Upper lobe of right lung (tissue), 1 donor: ENCODE results near the gene PSMB8. TPM values are rescaled to one million over a fixed set of nuclear protein-coding genes. Genes with fewer than 3 reads are reported as not detected.

Experiments
- ATAC-seq: fragments of 200-7000 bp; cut with Tn5 transposase; one replicate; pipeline ENCODE4 v1.9.1; 2020; ENCODE audit warnings: mild to moderate bottlenecking, moderate library complexity
- DNase-seq: peaks from one replicate; pipeline ENCODE4 v3.0.0-alpha.2; 2020
- H3K27ac ChIP-seq: fragments of 200-600 bp; one replicate; pipeline ENCODE4 v1.8.0; 2022
- H3K27me3 ChIP-seq: fragments of 200-600 bp; one replicate; pipeline ENCODE4 v1.8.0; 2022; ENCODE audit warnings: mild to moderate bottlenecking
- H3K36me3 ChIP-seq: fragments of 200-600 bp; one replicate; pipeline ENCODE4 v1.8.0; 2022
- H3K4me1 ChIP-seq: fragments of 200-600 bp; one replicate; pipeline ENCODE4 v1.8.0; 2022
- H3K4me3 ChIP-seq: fragments of 200-600 bp; one replicate; pipeline ENCODE4 v1.8.0; 2022; ENCODE audit warnings: mild to moderate bottlenecking
- H3K9me3 ChIP-seq: fragments of 200-600 bp; one replicate; pipeline ENCODE4 v1.8.0; 2022
- intact Hi-C: fragments of 100-400 bp; cut with DNase I; formaldehyde crosslinking; loops from one replicate; pipeline ENCODE4 v1.11.0; 2022
- total RNA-seq: library from RNA; stranded (reverse); fragmentation: NEBNext Ultra II Directional; extraction: Animal tissue kit (Norgen Biotek cat#: 25700); gene quantifications from one replicate; pipeline ENCODE4 v1.2.1, GENCODE V29; 2021
- TF ChIP-seq, protein P1 (sequence below): fragments of 200-600 bp; IDR thresholded peaks from one replicate; pipeline ENCODE4 v1.8.0; 2022; ENCODE audit warnings: antibody characterized with exemption
- donor health status: DM: no; HTN: yes; CAD: no; lungs with severe emphysema.

The PSMB8 gene
- total RNA-seq, 1 donor from 2014 or later = 86.9 TPM

DNA sequence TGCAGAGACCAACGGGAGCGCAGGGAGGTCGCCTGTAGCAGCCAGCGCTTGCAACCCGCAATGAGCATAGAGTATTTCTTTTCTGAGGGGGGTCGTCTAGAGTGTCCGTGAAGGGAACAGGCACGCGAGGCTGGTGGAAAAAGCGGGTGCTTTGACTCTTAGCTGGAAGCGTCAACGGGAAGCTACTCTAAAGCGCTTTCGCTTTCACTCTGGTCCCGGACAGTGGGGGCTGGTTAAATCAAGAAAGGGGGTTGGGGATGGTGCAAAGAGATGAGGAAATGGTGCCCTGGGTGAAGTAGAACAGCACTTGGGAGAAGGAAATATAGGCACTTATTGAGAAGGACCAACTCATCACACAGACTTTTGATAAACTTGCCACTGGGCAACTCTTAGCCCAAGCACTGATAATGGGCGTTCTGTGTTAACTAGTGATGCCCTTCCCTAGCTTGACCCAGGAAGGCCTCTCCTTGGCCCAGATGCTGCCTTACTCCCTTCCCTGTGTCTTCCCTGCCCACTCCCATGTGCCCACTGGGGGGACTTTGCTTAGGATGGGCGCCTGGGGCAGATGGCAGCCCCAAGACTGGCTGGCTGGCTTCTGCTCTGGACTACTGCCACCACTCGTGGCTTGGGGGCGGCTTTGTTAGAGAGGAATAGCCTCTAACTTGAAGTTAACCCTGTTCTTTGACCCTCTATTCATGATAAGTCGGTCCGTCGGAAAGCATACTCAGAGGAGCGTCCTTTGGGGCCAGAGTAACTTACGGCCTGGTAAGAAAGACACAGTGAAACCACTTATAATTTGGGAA, 10.7 kb upstream of the PSMB8 start:
- no peaks in the 10 kb centered on the region for H3K27me3 ChIP-seq
- intact Hi-C loops = no loop called here
- TF ChIP-seq, protein P1, sequence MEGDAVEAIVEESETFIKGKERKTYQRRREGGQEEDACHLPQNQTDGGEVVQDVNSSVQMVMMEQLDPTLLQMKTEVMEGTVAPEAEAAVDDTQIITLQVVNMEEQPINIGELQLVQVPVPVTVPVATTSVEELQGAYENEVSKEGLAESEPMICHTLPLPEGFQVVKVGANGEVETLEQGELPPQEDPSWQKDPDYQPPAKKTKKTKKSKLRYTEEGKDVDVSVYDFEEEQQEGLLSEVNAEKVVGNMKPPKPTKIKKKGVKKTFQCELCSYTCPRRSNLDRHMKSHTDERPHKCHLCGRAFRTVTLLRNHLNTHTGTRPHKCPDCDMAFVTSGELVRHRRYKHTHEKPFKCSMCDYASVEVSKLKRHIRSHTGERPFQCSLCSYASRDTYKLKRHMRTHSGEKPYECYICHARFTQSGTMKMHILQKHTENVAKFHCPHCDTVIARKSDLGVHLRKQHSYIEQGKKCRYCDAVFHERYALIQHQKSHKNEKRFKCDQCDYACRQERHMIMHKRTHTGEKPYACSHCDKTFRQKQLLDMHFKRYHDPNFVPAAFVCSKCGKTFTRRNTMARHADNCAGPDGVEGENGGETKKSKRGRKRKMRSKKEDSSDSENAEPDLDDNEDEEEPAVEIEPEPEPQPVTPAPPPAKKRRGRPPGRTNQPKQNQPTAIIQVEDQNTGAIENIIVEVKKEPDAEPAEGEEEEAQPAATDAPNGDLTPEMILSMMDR = no peak
- H3K36me3 ChIP-seq = peaks cover 47% of the 10 kb centered on the region
- H3K9me3 ChIP-seq = no peaks in the 10 kb centered on the region
- peak overlapping the region; percentile 98 for H3K4me3 ChIP-seq
- H3K27ac ChIP-seq = peak overlapping the region; percentile 97
- H3K4me1 ChIP-seq = peaks cover 23% of the 10 kb centered on the region
- DNase-seq (no peak), ATAC-seq (peak; percentile 32)

- ATAC-seq (peak; percentile 94), DNase-seq (peak; percentile 97)
- Histone ChIP-seq H3K36me3 (peaks cover 47% of the 10 kb centered on the region), H3K27me3 (no peaks in the 10 kb centered on the region), H3K4me3 (peak within 1 kb of the TSS; percentile 98), H3K27ac (peak within 1 kb of the TSS; percentile 97), H3K9me3 (no peaks in the 10 kb centered on the region), H3K4me1 (peaks cover 23% of the 10 kb centered on the region)
- intact Hi-C loops = no loop called here
- TF ChIP-seq, protein P1 = peak; percentile 78
Observed at GRCh38 chr6:32853541-32854375, 9.9 kb upstream of the PSMB8 start, which contains the start of the genes PSMB9 and TAP1. PSMB9 (plus strand) TSS chr6:32854192; CDS start chr6:32854230, 38 bp downstream. TAP1 (minus strand) TSS chr6:32853704; CDS start chr6:32853636, 68 bp downstream.

GRCh38 chr6:32852844-32853540, 9.1 kb upstream of the PSMB8 start:
- no peaks in the 10 kb centered on the region for H3K9me3 ChIP-seq
- peak overlapping the region; percentile 98 for H3K4me3 ChIP-seq
- intact Hi-C loops = no loop called here
- H3K4me1 ChIP-seq = peaks cover 23% of the 10 kb centered on the region
- ATAC-seq (peak; percentile 47), DNase-seq (peak; percentile 82)
- peaks cover 47% of the 10 kb centered on the region for H3K36me3 ChIP-seq
- no peaks in the 10 kb centered on the region for H3K27me3 ChIP-seq
- TF ChIP-seq, protein P1 = no peak
- peak overlapping the region; percentile 97 for H3K27ac ChIP-seq

DNA sequence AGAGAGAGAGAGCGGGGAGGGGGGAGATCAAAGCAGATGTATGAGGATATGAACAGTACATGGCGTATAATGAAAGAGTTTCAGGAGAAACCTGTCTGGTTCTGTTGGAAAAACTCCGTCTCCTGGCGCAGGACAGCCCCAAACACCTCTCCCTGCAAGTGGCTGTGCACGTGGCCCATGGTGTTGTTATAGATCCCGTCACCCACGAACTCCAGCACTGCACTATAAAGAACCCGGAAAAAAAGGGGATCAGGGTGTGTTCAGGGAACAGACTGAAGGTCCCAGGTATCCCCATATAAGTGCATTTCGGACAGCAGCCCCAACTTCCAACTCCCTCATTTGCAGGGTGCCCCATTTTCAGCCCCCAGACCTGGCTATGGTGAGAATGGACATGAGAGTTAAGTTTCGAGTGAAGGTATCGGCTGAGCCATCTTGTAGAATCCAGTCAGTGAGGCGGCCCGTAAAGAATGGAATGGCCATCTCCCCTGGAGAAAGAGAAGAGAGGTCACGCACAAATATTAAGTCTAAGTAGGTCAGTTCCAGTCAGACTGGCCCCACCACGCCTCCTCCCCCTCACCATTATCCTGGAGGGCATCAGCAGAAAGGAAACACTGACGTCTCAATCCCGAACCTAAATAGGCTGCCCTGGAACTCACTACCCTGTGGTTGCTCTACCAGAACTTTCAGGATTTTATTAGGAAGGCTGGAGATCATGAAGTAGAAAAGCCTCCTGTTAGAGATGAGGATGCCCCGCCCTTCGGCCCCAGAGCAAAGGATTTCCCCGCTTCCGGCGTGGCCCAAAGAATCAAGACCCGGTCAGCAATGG, 8.4 kb upstream of the PSMB8 start:
- Histone ChIP-seq H3K4me1 (peaks cover 29% of the 10 kb centered on the region), H3K4me3 (peak overlapping the region; percentile 98), H3K27me3 (no peaks in the 10 kb centered on the region), H3K27ac (peak overlapping the region; percentile 97), H3K36me3 (peaks cover 47% of the 10 kb centered on the region), H3K9me3 (no peaks in the 10 kb centered on the region)
- intact Hi-C loops = no loop called here
- DNase-seq (no peak), ATAC-seq (no peak)
- TF ChIP-seq, protein P1 = no peak
